K562 (cell line): ENCODE results near the gene CD300LG.

Source experiments
- PCBP1 ChIP-seq: fragments of 200-400 bp; formaldehyde crosslinking; IDR thresholded peaks from 2 replicates; pipeline ENCODE4 v1.6.1; 2018; ENCODE audit warnings: mild to moderate bottlenecking, low read depth, low read length; ENCODE audit not compliant: poor library complexity, severe bottlenecking
- ZFX ChIP-seq: sonication (generic); formaldehyde crosslinking; IDR thresholded peaks from 2 replicates; pipeline ENCODE4 v1.8.0; 2022; ENCODE audit warnings: mild to moderate bottlenecking, missing genetic modification reagents, moderate library complexity

GRCh38 chr17:43905985-43906852 is 59.2 kb downstream of the CD300LG start:
- TF ChIP-seq PCBP1: no peak
- no peak for TF ChIP-seq ZFX
